Activated naive CD4-positive, alpha-beta T cell treated with anti-CD3 and anti-CD28 coated beads, Interleukin-2, amount 50 U/mL, for 24 hours (primary cell): ENCODE measurements around the gene FAM209A.

ENCODE experiments used
- H3K27ac Mint-ChIP-seq: one replicate; pipeline ENCODE4 v1.8.0; 2021; ENCODE audit warnings: mild to moderate bottlenecking, mixed read lengths
- H3K27me3 Mint-ChIP-seq: one replicate; pipeline ENCODE4 v1.8.0; 2021; ENCODE audit warnings: mixed read lengths
- H3K36me3 Mint-ChIP-seq: one replicate; pipeline ENCODE4 v1.8.0; 2021; ENCODE audit warnings: mixed read lengths
- H3K4me1 Mint-ChIP-seq: one replicate; pipeline ENCODE4 v1.8.0; 2021; ENCODE audit warnings: mixed read lengths
- H3K4me3 Mint-ChIP-seq: one replicate; pipeline ENCODE4 v1.8.0; 2021; ENCODE audit warnings: mild to moderate bottlenecking, mixed read lengths
- H3K9me3 Mint-ChIP-seq: one replicate; pipeline ENCODE4 v1.8.0; 2021; ENCODE audit warnings: mixed read lengths

Gene FAM209A

GRCh38 chr20:56570832-56571231 is 46.3 kb downstream of the FAM209A start:
- Mint-ChIP-seq H3K4me3 (no peak overlapping the region), H3K27ac (no peak overlapping the region), H3K36me3 (peaks cover 1% of the 10 kb centered on the region), H3K27me3 (peaks cover 8% of the 10 kb centered on the region), H3K4me1 (no peaks in the 10 kb centered on the region), H3K9me3 (no peaks in the 10 kb centered on the region)

GRCh38 chr20:56572172-56572571 is 47.6 kb downstream of the FAM209A start:
- no peak overlapping the region for H3K27ac Mint-ChIP-seq
- H3K36me3 Mint-ChIP-seq: peaks cover 1% of the 10 kb centered on the region
- no peaks in the 10 kb centered on the region for H3K4me1 Mint-ChIP-seq
- H3K9me3 Mint-ChIP-seq: no peaks in the 10 kb centered on the region
- peaks cover 8% of the 10 kb centered on the region for H3K27me3 Mint-ChIP-seq
- H3K4me3 Mint-ChIP-seq: no peak overlapping the region

- no peak overlapping the region for H3K4me3 Mint-ChIP-seq
- no peak overlapping the region for H3K27ac Mint-ChIP-seq
- H3K27me3 Mint-ChIP-seq: peaks cover 8% of the 10 kb centered on the region
- no peaks in the 10 kb centered on the region for H3K9me3 Mint-ChIP-seq
- peaks cover 1% of the 10 kb centered on the region for H3K36me3 Mint-ChIP-seq
- no peaks in the 10 kb centered on the region for H3K4me1 Mint-ChIP-seq
Measured at GRCh38 chr20:56573986-56574385, 49.4 kb downstream of the FAM209A start.

- H3K4me1 Mint-ChIP-seq: no peaks in the 10 kb centered on the region
- H3K27me3 Mint-ChIP-seq: peaks cover 8% of the 10 kb centered on the region
- H3K27ac Mint-ChIP-seq: no peak overlapping the region
- H3K36me3 Mint-ChIP-seq: peaks cover 1% of the 10 kb centered on the region
- no peak overlapping the region for H3K4me3 Mint-ChIP-seq
- H3K9me3 Mint-ChIP-seq: no peaks in the 10 kb centered on the region
Measured at GRCh38 chr20:56574531-56575142, 50.1 kb downstream of the FAM209A start.

- H3K36me3 Mint-ChIP-seq: peaks cover 1% of the 10 kb centered on the region
- H3K9me3 Mint-ChIP-seq: no peaks in the 10 kb centered on the region
- H3K4me3 Mint-ChIP-seq: no peak overlapping the region
- H3K4me1 Mint-ChIP-seq: no peaks in the 10 kb centered on the region
- H3K27ac Mint-ChIP-seq: no peak overlapping the region
- peaks cover 4% of the 10 kb centered on the region for H3K27me3 Mint-ChIP-seq
Measured at GRCh38 chr20:56575157-56575556, 50.6 kb downstream of the FAM209A start.
